ENCODE measurements around the gene ABCC10.
"Not testable (repeated sequence)": the region's sequence is repeated elsewhere in the genome, so short reads cannot be mapped to it uniquely, and the experiment has no call there.

ABCC10 gene

GRCh38 chr6:43490523-43490939 lies 63.2 kb downstream of the ABCC10 start:
- Mint-ChIP-seq H3K9me3 (no peaks in the 10 kb centered on the region), H3K4me3 (no peak overlapping the region), H3K4me1 (peaks cover 41% of the 10 kb centered on the region), H3K27me3 (no peaks in the 10 kb centered on the region), H3K27ac (no peak overlapping the region), H3K36me3 (no peaks in the 10 kb centered on the region)

- Mint-ChIP-seq H3K36me3 (no peaks in the 10 kb centered on the region), H3K4me1 (peaks cover 45% of the 10 kb centered on the region), H3K4me3 (no peak overlapping the region), H3K27me3 (no peaks in the 10 kb centered on the region), H3K9me3 (no peaks in the 10 kb centered on the region), H3K27ac (peak overlapping the region; percentile 65)
Measured at GRCh38 chr6:43491750-43492661, 64.7 kb downstream of the ABCC10 start.

- peaks cover 45% of the 10 kb centered on the region for H3K4me1 Mint-ChIP-seq
- H3K4me3 Mint-ChIP-seq, result no peak overlapping the region
- no peaks in the 10 kb centered on the region for H3K27me3 Mint-ChIP-seq
- H3K36me3 Mint-ChIP-seq, result no peaks in the 10 kb centered on the region
- H3K9me3 Mint-ChIP-seq, result no peaks in the 10 kb centered on the region
- no peak overlapping the region for H3K27ac Mint-ChIP-seq
Measured at GRCh38 chr6:43492673-43493072, 65.3 kb downstream of the ABCC10 start.

- H3K4me1 Mint-ChIP-seq, result peaks cover 45% of the 10 kb centered on the region
- H3K27me3 Mint-ChIP-seq, result no peaks in the 10 kb centered on the region
- H3K9me3 Mint-ChIP-seq, result no peaks in the 10 kb centered on the region
- H3K4me3 Mint-ChIP-seq, result no peak overlapping the region
- no peak overlapping the region for H3K27ac Mint-ChIP-seq
- no peaks in the 10 kb centered on the region for H3K36me3 Mint-ChIP-seq
Measured at GRCh38 chr6:43493230-43493629, 65.9 kb downstream of the ABCC10 start.

GRCh38 chr6:43493833-43494232 lies 66.5 kb downstream of the ABCC10 start:
- Mint-ChIP-seq H3K27ac (no peak overlapping the region), H3K27me3 (no peaks in the 10 kb centered on the region), H3K9me3 (no peaks in the 10 kb centered on the region), H3K36me3 (no peaks in the 10 kb centered on the region), H3K4me1 (peaks cover 45% of the 10 kb centered on the region), H3K4me3 (no peak overlapping the region)

GRCh38 chr6:43494321-43494720 lies 67.0 kb downstream of the ABCC10 start:
- no peak overlapping the region for H3K27ac Mint-ChIP-seq
- H3K4me1 Mint-ChIP-seq, result peaks cover 45% of the 10 kb centered on the region
- H3K9me3 Mint-ChIP-seq, result no peaks in the 10 kb centered on the region
- no peaks in the 10 kb centered on the region for H3K27me3 Mint-ChIP-seq
- H3K36me3 Mint-ChIP-seq, result no peaks in the 10 kb centered on the region
- no peak overlapping the region for H3K4me3 Mint-ChIP-seq

GRCh38 chr6:43494766-43495165 lies 67.4 kb downstream of the ABCC10 start:
- H3K36me3 Mint-ChIP-seq, result no peaks in the 10 kb centered on the region

GRCh38 chr6:43495409-43495941 lies 68.1 kb downstream of the ABCC10 start:
- H3K4me1 Mint-ChIP-seq, result peaks cover 37% of the 10 kb centered on the region
- H3K9me3 Mint-ChIP-seq, result no peaks in the 10 kb centered on the region
- no peaks in the 10 kb centered on the region for H3K36me3 Mint-ChIP-seq
- no peaks in the 10 kb centered on the region for H3K27me3 Mint-ChIP-seq
- peak overlapping the region; percentile 70 for H3K27ac Mint-ChIP-seq
- H3K4me3 Mint-ChIP-seq, result peak overlapping the region; percentile 27

More at GRCh38 chr6:43494766-43495165, 67.4 kb downstream of the ABCC10 start:
- Mint-ChIP-seq H3K9me3 (no peaks in the 10 kb centered on the region), H3K4me3 (no peak overlapping the region), H3K27ac (no peak overlapping the region), H3K27me3 (no peaks in the 10 kb centered on the region), H3K4me1 (peaks cover 44% of the 10 kb centered on the region)

- Mint-ChIP-seq H3K27ac (no peak overlapping the region), H3K9me3 (no peaks in the 10 kb centered on the region), H3K27me3 (no peaks in the 10 kb centered on the region), H3K4me1 (peaks cover 37% of the 10 kb centered on the region), H3K36me3 (peaks cover 1% of the 10 kb centered on the region), H3K4me3 (no peak overlapping the region)
Measured at GRCh38 chr6:43496370-43497128, 69.2 kb downstream of the ABCC10 start.

- H3K9me3 Mint-ChIP-seq, result no peaks in the 10 kb centered on the region
- H3K27ac Mint-ChIP-seq, result no peak overlapping the region
- peaks cover 1% of the 10 kb centered on the region for H3K36me3 Mint-ChIP-seq
- H3K4me3 Mint-ChIP-seq, result no peak overlapping the region
- H3K27me3 Mint-ChIP-seq, result no peaks in the 10 kb centered on the region
- peaks cover 36% of the 10 kb centered on the region for H3K4me1 Mint-ChIP-seq
Measured at GRCh38 chr6:43497129-43497396, 69.7 kb downstream of the ABCC10 start.

GRCh38 chr6:43497689-43498088 lies 70.3 kb downstream of the ABCC10 start:
- peaks cover 1% of the 10 kb centered on the region for H3K36me3 Mint-ChIP-seq

GRCh38 chr6:43498291-43498690 lies 71.0 kb downstream of the ABCC10 start:
- H3K27ac Mint-ChIP-seq, H3K9me3 Mint-ChIP-seq, H3K4me3 Mint-ChIP-seq, H3K36me3 Mint-ChIP-seq, H3K27me3 Mint-ChIP-seq: not testable (repeated sequence)
- peaks cover 26% of the 10 kb centered on the region for H3K4me1 Mint-ChIP-seq

More at GRCh38 chr6:43497689-43498088, 70.3 kb downstream of the ABCC10 start:
- Mint-ChIP-seq H3K4me3 (no peak overlapping the region), H3K27me3 (no peaks in the 10 kb centered on the region), H3K27ac (no peak overlapping the region), H3K4me1 (peaks cover 30% of the 10 kb centered on the region), H3K9me3 (no peaks in the 10 kb centered on the region)

- no peak overlapping the region for H3K27ac Mint-ChIP-seq
- H3K4me1 Mint-ChIP-seq, result peaks cover 17% of the 10 kb centered on the region
- no peaks in the 10 kb centered on the region for H3K27me3 Mint-ChIP-seq
- H3K4me3 Mint-ChIP-seq, result no peak overlapping the region
- H3K9me3 Mint-ChIP-seq, result no peaks in the 10 kb centered on the region
- H3K36me3 Mint-ChIP-seq, result peaks cover 4% of the 10 kb centered on the region
Measured at GRCh38 chr6:43499028-43499815, 71.9 kb downstream of the ABCC10 start.

Data from activated naive CD4-positive, alpha-beta T cell treated with anti-CD3 and anti-CD28 coated beads, Interleukin-2, amount 50 U/mL, for 24 hours (primary cell).